HPDE6-E6E7 (cell line): ENCODE results near the gene HINT2.

ENCODE experiments used
- DNase-seq: peaks from one replicate; pipeline ENCODE4 v3.0.0; 2011; ENCODE audit warnings: missing footprints; ENCODE audit errors: extremely low spot score

Gene HINT2

GRCh38 chr9:35840881-35841644 is 26.2 kb upstream of the HINT2 start:
- no peak for DNase-seq

GRCh38 chr9:35839926-35840325 is 25.1 kb upstream of the HINT2 start:
- DNase-seq = no peak

- no peak for DNase-seq
These were observed 21.8 kb upstream of the HINT2 start for GRCh38 chr9:35836595-35836994.

- DNase-seq = no peak
These were observed 20.9 kb upstream of the HINT2 start for GRCh38 chr9:35835766-35836165.

- no peak for DNase-seq
These were observed 20.4 kb upstream of the HINT2 start for GRCh38 chr9:35835216-35835632.

GRCh38 chr9:35834260-35835215 is 19.7 kb upstream of the HINT2 start:
- DNase-seq = no peak

GRCh38 chr9:35832814-35833213 is 18.0 kb upstream of the HINT2 start:
- DNase-seq = no peak

- DNase-seq = no peak
These were observed 16.2 kb upstream of the HINT2 start for GRCh38 chr9:35831040-35831439.

- no peak for DNase-seq
These were observed 14.9 kb upstream of the HINT2 start for GRCh38 chr9:35829764-35830096.

GRCh38 chr9:35829084-35829763 is 14.4 kb upstream of the HINT2 start, which contains the start of gene TMEM8B:
TSS of gene TMEM8B (plus strand) at chr9:35829228. CDS start at chr9:35829448, 220 bp downstream.
- DNase-seq = peak; percentile 91

- no peak for DNase-seq
These were observed 13.9 kb upstream of the HINT2 start, which contains the start of gene FAM221B for GRCh38 chr9:35828716-35829083. TSS of gene FAM221B (minus strand) at chr9:35828732. CDS start at chr9:35826161, 2,571 bp downstream.

GRCh38 chr9:35827486-35827885 is 12.6 kb upstream of the HINT2 start:
- DNase-seq = no peak

GRCh38 chr9:35826071-35826701 is 11.3 kb upstream of the HINT2 start:
- DNase-seq = peak; percentile 51

GRCh38 chr9:35822926-35823325 is 8.1 kb upstream of the HINT2 start:
- no peak for DNase-seq

- DNase-seq = no peak
These were observed 5.2 kb upstream of the HINT2 start for GRCh38 chr9:35820076-35820475.

- DNase-seq = no peak
These were observed 3.5 kb upstream of the HINT2 start for GRCh38 chr9:35818341-35818740.

- no peak for DNase-seq
These were observed 1.9 kb upstream of the HINT2 start for GRCh38 chr9:35816708-35817107.

- peak; percentile 40 for DNase-seq
These were observed 569 bp downstream of the HINT2 start for GRCh38 chr9:35814106-35814840.

GRCh38 chr9:35813434-35814105 is 1.3 kb downstream of the HINT2 start:
- DNase-seq = peak; percentile 51

GRCh38 chr9:35812025-35812602 is 2.7 kb downstream of the HINT2 start, which contains the start of gene SPAG8:
TSS of gene SPAG8 (minus strand) at chr9:35812262. CDS start at chr9:35812147, 115 bp downstream.
- peak; percentile 93 for DNase-seq
